Spleen (tissue), 11 donors: ENCODE results near the gene AQP2. TPM values are rescaled to one million over a fixed set of nuclear protein-coding genes. Genes with fewer than 3 reads are reported as not detected.
A peak's percentile ranks its signal among the peaks of the same experiment; 100 is the strongest.

Source experiments
- DNase-seq: peaks from one replicate; pipeline ENCODE4 v3.0.0-alpha.2; 2020
- H3K27ac ChIP-seq, 8 donors: fragments of 200-600 bp; sonication (generic) in 7 of 8; 1 replicate in 4 of 8; 2 replicates in 4 of 8; pipeline versions ENCODE4 v1.5.0 to v1.8.0; 2016 to 2021; ENCODE audit warnings: inconsistent platforms in 4 of 8, mild to moderate bottlenecking in 4 of 8, moderate library complexity in 1 of 8
- H3K27me3 ChIP-seq, 7 donors: fragments of 200-600 bp; sonication (generic) in 6 of 7; replicated peaks in 1 of 7; 1 replicate in 4 of 7; 2 replicates in 3 of 7; pipeline versions ENCODE4 v1.5.0 to v1.8.0; 2016 to 2021; ENCODE audit warnings: inconsistent platforms in 3 of 7, mild to moderate bottlenecking in 1 of 7
- H3K36me3 ChIP-seq, 6 donors: fragments of 200-600 bp; sonication (generic) in 5 of 6; 1 replicate in 4 of 6; 2 replicates in 2 of 6; pipeline versions ENCODE4 v1.5.0 to v1.8.0; 2016 to 2021; ENCODE audit warnings: inconsistent platforms in 2 of 6
- H3K4me1 ChIP-seq, 6 donors: fragments of 200-600 bp; sonication (generic) in 5 of 6; 1 replicate in 3 of 6; 2 replicates in 3 of 6; pipeline versions ENCODE4 v1.5.0 to v1.8.0; 2016 to 2021; ENCODE audit warnings: inconsistent platforms in 3 of 6
- H3K4me3 ChIP-seq, 8 donors: fragments of 200-600 bp; sonication (generic) in 7 of 8; 1 replicate in 4 of 8; 2 replicates in 4 of 8; pipeline versions ENCODE4 v1.5.0 to v1.8.0; 2016 to 2021; ENCODE audit warnings: inconsistent platforms in 4 of 8, mild to moderate bottlenecking in 4 of 8, moderate library complexity in 2 of 8
- H3K9me3 ChIP-seq, 8 donors: fragments of 200-600 bp; sonication (generic) in 7 of 8; 1 replicate in 4 of 8; 2 replicates in 4 of 8; pipeline versions ENCODE4 v1.5.0 to v1.8.0; 2016 to 2021; ENCODE audit warnings: inconsistent platforms in 4 of 8
- POLR2A ChIP-seq, 3 donors: fragments of 450-650 bp; IDR thresholded peaks; one replicate each; pipeline ENCODE4 v1.5.1; 2017; ENCODE audit warnings: antibody characterized with exemption in 3 of 3, mild to moderate bottlenecking in 1 of 3
- POLR2AphosphoS5 ChIP-seq, 3 donors: sonication (generic); formaldehyde crosslinking; IDR thresholded peaks; one replicate each; pipeline ENCODE4 v1.5.1; 2017; ENCODE audit warnings: antibody characterized with exemption in 3 of 3
- WGBS, 5 donors: extraction: QIAGEN DNeasy Blood & Tissue Kit in 3 of 5; methylation state at CpG; one replicate each; pipeline versions ENCODE4 v1.1.5 to v1.1.7; 2013 to 2018; 5-methylcytosine and 5-hydroxymethylcytosine counted together
- intact Hi-C: fragments of 100-400 bp; cut with DNase I; formaldehyde crosslinking; loops from one replicate; pipeline ENCODE4 v1.15.0; 2023; ENCODE audit warnings: low total_unique reads
- polyA plus RNA-seq, 3 donors: library from polyadenylated mRNA; stranded (reverse); fragments of 200-250 nt; gene quantifications; one replicate each; pipeline ENCODE4 v1.2.1, GENCODE V29; 2013
- total RNA-seq, 7 donors: library from RNA; depleted of rRNA in 3 of 7; stranded (reverse); fragments of >200 nt in 3 of 7; fragmentation: NEBNext Ultra II Directional in 4 of 7; extraction: Animal tissue kit (Norgen Biotek cat#: 25700) in 4 of 7; gene quantifications; one replicate each; pipeline versions ENCODE4 v1.1.0 to v1.2.1, GENCODE V29; 2016 to 2021
- TF ChIP-seq, protein P1 (sequence below), 11 experiments: fragments of 200-600 bp in 7 of 11; fragments of 450-650 bp in 4 of 11; sonication (generic) in 4 of 11; IDR thresholded peaks in 8 of 11; conservative IDR thresholded peaks in 3 of 11; 1 replicate in 7 of 11; 2 replicates in 4 of 11; pipeline versions ENCODE4 v1.4.0 to v1.8.0; 2016 to 2021; ENCODE audit warnings: antibody characterized with exemption in 11 of 11, inconsistent platforms in 4 of 11, mild to moderate bottlenecking in 1 of 11
- donor health status: healthy with polysubstance abuse.
- donor health status: DM: no; HTN: no; CAD: no; lungs with moderate emphysema.
- donor health status: DM: no; HTN: no; CAD: no.
- donor health status: Bipolar disorder and iron deficiency.
- donor health status: healthy.
- donor health status: DM: no; HTN: no; CAD: no.
- donor health status: DM: yes; HTN: yes; CAD: no.

The AQP2 gene
- total and polyA plus RNA-seq, 10 donors, result not detected

DNA sequence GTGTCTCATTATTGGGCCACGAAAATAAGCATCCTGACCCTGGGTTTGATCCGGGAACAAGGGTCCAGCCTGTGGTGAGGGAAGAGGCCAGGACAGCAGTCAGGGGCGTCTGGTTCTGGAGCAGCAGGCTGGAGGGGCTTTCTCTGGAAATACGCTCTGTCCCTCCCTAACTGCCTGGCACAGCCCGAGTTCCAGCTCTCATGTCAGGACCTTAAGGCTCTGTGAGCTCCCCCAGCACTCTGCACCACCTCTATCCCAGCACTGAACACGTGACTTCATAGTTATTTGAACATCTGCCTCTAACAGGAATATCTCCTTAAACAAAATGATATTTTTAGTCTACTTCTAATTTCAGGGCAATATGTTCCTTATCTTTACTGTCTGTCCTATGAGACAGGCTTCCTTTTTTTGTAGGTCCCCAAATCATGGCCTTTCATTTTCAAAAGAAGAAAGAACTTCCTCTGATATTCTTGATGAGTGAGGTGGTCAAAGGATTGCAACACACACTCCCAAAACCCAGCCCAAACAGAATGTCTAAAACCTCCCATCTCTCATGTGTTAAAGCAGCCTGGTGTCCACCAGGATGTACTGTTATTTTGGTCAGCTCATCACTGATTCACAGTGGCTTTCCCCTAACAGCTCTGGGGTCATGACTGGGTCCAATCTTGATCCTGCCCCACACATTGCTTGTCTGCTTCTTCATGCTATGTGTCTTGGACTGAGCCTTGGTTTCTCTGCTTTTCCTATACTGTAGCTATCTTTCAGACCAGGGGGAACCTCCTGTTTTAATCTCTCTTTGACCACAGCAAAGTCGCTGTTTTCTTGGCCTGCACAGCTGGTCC lies 31.9 kb downstream of the AQP2 start:
- intact Hi-C loops, result no loop called here
- Histone ChIP-seq H3K4me3 (no peak overlapping the region), H3K27ac (peak overlapping the region in 1 of 8 donors; percentile 16), H3K27me3 (no peaks in the 10 kb centered on the region), H3K36me3 (no peaks in the 10 kb centered on the region), H3K4me1 (peaks cover 0 to 32% (median 3%) of the 10 kb centered on the region in 6 donors), H3K9me3 (no peaks in the 10 kb centered on the region)
- 80 to 89% (median 86%) methylated on average over 7 of the region's 7 CpGs for WGBS, 5 donors
- DNase-seq, result no peak
- TF ChIP-seq POLR2AphosphoS5 (IDR thresholded peaks at IDR 0.05) (no peak), POLR2A (IDR thresholded peaks at IDR 0.05) (no peak)
- TF ChIP-seq, protein P1, sequence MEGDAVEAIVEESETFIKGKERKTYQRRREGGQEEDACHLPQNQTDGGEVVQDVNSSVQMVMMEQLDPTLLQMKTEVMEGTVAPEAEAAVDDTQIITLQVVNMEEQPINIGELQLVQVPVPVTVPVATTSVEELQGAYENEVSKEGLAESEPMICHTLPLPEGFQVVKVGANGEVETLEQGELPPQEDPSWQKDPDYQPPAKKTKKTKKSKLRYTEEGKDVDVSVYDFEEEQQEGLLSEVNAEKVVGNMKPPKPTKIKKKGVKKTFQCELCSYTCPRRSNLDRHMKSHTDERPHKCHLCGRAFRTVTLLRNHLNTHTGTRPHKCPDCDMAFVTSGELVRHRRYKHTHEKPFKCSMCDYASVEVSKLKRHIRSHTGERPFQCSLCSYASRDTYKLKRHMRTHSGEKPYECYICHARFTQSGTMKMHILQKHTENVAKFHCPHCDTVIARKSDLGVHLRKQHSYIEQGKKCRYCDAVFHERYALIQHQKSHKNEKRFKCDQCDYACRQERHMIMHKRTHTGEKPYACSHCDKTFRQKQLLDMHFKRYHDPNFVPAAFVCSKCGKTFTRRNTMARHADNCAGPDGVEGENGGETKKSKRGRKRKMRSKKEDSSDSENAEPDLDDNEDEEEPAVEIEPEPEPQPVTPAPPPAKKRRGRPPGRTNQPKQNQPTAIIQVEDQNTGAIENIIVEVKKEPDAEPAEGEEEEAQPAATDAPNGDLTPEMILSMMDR (IDR thresholded peaks at IDR 0.05 in 8 of 11, conservative IDR thresholded peaks at IDR 0.05 in 3 of 11), result no peak

DNA sequence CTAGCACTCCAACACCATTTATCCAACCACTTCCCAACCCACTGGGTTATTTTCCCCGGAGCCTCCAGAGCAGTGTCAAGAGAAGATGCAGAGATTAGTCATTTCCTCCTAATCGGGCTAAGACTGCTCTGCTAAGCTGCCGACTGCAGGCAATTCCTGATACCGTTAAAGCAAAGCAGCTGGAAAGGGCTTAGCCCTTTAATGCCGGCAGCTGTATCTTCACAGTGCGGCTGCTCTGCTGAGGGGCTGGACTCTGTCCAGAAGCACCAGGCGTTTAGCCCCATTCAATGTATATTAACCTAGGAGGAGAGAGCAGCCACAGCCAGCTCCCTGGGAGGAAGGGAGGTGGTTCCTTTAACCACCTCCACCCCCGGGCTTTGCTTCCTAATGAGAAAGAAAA lies 33.4 kb downstream of the AQP2 start:
- Histone ChIP-seq H3K36me3 (no peaks in the 10 kb centered on the region), H3K27ac (no peak overlapping the region), H3K9me3 (no peaks in the 10 kb centered on the region), H3K27me3 (no peaks in the 10 kb centered on the region), H3K4me1 (peaks cover 0 to 39% (median 3%) of the 10 kb centered on the region in 6 donors), H3K4me3 (no peak overlapping the region)
- intact Hi-C loops, result no loop called here
- no peak for TF ChIP-seq POLR2A (IDR thresholded peaks at IDR 0.05)
- no peak for TF ChIP-seq POLR2AphosphoS5 (IDR thresholded peaks at IDR 0.05)
- TF ChIP-seq, protein P1 (IDR thresholded peaks at IDR 0.05 in 8 of 11, conservative IDR thresholded peaks at IDR 0.05 in 3 of 11), result no peak
- DNase-seq, result no peak
- WGBS, 5 donors, result 10 to 19% (median 15%) methylated on average over 8 of the region's 8 CpGs

DNA sequence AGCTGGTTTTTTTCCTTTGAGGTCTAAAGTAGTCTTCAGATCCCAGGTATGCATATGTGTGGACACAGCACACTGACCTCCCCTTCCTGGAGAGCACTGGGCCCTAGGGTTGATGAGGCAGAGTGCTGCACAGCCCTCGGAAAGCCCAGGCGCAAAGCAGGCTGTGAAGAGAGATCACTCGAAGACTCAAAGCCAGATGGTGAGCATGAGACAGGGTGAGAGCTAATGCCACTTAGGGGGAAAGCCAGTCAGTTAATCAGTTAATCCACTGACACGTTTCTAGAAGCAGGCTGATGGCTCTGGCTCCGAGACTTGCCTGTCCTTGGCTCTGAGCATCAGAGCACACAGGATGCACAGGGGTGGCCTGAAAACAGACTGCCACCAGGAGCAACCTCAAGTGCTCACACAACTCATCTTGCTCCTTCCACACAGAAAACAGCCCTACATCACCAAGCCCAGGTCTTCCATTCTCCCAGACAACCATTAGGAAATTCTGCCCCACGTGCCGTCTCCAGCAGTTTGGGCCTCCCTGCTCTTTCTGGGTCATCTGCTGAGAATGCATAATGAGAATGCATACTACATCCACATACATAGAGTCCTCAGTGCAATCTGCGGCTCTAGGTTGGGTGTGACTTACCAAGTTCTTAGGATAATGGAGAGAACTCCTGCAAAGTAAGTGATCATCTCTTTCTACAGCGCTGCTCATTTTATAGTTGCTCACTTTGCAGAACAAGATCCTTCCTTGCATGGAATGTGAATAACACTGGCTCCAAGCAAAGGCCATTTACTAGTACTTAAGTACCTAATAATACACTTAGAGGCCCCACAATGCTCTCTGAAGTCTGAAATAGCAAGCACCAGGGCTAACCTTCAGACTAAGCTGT lies 34.2 kb downstream of the AQP2 start:
- 91 to 95% (median 94%) methylated on average over 9 of the region's 9 CpGs for WGBS, 5 donors
- Histone ChIP-seq H3K36me3 (peaks cover 0 to 3% (median 0%) of the 10 kb centered on the region in 6 donors), H3K9me3 (no peaks in the 10 kb centered on the region), H3K27ac (no peak overlapping the region), H3K4me1 (peaks cover 0 to 41% (median 3%) of the 10 kb centered on the region in 6 donors), H3K4me3 (no peak overlapping the region), H3K27me3 (no peaks in the 10 kb centered on the region)
- intact Hi-C loops, result no loop called here
- no peak for DNase-seq
- no peak for TF ChIP-seq POLR2AphosphoS5 (IDR thresholded peaks at IDR 0.05)
- TF ChIP-seq, protein P1 (IDR thresholded peaks at IDR 0.05 in 8 of 11, conservative IDR thresholded peaks at IDR 0.05 in 3 of 11), result no peak
- no peak for TF ChIP-seq POLR2A (IDR thresholded peaks at IDR 0.05)
